CD4-positive, alpha-beta T cell treated with Interleukin-2 at 100 ng/mL for 4 hours (primary cell): Measurements from ENCODE around the gene AK5.

Experiments used
- DNase-seq: peaks from one replicate; pipeline ENCODE4 v3.0.0-alpha.2; 2020; ENCODE audit warnings: low spot score

AK5 gene

DNA sequence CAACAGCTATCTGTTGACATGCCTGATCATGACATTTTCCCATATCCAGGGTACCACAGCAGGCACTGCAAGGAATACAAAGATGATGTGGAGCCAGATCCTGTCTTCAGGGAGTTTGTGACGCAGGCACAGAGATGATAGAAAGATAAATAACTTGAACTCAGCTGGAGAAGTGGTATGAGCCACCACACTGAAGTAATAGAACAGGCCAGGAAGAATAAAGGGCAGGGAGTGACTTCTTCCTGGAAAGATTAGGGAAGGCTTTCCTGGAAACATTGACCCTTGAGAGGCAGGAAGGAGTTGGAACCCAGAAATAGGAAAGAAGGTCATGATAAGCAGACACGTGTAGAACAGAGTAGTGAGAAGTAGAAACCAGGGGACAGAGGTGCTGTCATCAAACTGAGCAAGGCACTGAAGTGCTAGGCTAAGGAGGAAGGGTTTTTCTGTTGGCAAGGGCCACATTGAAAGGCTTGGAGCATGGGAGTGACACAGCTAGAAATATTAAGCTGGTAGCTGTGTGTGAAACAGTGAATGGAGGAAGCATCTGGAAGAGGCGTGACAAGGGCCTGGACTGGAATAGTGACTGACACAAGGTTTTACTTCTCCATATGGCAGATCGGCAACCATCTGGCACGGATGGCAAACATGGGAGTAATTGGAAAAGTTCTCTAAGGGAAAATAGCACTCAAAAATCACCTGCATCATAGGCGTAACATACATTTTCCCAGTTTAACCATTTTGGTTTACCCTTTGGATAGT, 68.4 kb downstream of the AK5 start:
- no peak for DNase-seq

DNA sequence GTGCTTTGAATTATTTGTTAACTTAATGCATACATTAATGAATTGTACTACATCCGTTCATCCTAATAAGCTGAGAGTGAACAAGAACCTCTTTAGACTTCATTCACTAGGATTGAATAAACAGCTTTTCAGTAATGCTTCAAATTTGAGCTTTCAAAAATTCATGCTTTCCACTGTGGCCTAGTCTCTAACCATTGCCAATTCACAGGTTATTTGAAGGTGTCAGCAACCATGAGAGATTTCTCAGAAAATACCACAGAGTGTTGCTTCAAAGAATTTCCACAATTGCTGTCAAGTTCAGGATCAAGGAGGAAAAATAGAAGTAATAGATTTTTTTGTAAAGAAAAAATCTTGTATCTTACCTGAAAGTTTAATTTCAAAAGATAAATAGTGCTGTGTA, 72.7 kb downstream of the AK5 start:
- no peak for DNase-seq

DNA sequence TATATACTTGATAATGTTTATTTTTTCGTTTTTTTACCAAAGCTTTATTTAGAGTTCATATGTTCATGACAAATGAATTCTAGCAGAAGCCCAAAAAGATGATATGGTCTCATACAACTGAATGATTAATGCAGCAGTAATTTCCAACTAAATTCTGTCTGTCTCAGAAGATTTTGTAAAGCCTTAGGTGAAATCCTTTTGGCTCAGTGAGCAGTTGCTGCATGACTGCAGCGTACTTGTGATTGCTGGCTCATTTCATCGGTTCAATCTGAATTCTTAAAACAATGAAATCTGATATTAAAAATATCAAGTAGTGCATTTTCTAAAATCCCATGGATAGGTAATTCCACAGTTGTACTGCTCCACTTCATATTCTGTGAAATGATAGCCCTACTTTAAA, 73.2 kb downstream of the AK5 start:
- DNase-seq, result no peak

DNA sequence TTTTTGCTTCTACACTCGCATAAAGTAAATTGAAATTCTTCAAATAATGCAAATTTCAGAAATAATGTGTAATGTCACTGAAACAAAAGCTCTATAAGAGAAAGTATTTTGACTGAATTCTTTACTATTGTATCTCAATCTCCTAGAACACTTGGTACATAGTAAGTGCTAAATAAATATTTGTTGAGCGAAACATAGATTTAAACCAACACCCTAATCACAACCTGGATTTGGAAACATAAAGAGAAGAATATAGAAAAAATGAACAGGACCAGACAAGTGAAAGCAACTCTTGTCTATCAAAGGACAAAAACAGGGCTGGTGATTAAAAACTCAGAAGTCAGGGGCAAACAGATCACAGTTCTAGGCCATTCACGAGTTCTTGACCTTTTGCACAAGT, 74.3 kb downstream of the AK5 start:
- DNase-seq, result no peak

DNA sequence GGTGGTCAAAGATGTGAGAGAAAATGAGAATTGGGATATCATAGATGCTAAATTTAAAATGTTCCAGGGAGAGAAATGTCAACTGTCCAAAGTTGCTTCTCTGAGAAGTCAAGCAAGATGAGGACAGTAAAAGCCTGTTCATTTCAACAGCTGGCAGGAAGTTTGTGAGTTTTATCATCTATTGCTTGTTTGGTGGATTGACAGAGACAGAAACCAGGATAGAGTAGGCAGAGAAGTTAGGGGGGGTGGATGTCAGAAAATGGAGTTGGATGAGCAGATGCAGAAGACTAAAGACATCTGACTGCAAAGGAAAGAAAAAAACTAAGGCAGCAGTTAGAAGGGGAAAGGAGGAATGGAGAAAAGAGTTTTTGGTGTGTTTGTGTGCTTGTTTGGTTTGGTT, 78.4 kb downstream of the AK5 start:
- DNase-seq, result no peak

DNA sequence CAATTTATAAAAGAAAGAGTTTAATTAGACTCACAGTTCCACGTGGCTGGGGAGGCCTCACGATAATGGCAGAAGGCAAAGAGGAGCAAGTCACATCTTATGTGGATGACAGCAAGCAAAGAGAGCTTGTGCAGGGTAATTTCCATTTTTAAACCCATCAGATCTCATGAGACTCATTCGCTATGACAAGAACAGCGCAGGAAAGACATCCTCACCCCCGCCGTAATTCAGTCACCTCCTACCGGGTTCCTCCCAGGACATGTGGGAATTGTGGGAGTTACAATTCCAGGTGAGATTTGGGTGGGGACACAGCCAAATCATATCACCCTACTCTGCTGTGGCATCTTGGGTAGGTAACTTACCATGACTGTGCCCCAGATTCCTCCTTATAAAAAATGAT, 79.8 kb downstream of the AK5 start:
- no peak for DNase-seq

DNA sequence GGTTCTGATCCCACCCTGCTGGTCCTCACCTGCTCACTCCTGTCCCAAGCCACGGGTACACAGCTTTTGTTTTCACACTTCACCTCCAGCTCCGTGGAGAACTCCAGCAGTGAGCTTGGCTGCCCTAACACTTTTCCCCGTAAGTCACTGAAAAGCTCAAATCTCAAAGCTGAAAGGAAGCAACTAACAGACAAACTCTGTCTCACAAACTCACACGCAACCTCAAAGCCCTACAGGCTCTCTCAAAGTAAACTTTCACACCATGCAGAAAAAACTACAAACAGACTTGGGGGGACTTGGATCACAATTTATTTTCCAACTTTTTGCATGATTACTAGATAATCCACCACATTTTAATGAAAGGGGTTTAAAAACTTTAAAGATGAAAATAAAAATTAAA, 88.3 kb downstream of the AK5 start:
- DNase-seq, result no peak

DNA sequence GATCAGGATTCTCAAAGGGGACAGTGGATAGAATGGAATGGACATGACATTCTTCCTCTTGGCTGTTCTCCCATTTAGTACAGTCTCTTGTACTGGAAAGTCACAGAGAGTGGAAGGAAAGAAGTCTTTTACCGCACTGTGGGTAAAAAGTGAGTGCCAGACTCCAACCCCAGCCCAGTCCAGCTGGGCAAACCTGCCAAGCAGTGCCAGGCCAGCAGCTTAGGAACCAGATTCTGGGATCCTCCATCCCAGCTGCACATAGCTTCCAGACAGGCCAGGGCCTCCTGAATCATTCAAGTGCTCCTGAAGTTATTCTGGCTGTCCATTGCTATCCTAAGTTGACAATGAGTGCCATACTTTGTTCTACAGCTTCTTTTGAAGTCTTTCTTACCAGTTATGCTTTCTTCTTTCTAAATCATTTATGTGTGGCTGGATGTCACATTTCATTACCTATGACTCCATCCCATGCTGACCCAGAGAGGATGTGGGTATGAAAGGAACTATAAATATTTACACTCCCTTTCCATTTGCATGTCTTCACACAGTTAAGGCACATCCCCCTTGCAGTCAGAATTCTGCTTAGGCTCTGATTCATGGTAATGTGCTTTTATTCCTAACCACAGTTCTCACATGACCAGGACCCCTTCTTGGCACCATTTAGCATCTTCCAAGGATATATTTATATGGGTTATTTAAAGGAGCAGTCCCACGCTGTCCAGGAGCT, 88.9 kb downstream of the AK5 start:
- DNase-seq, result no peak

DNA sequence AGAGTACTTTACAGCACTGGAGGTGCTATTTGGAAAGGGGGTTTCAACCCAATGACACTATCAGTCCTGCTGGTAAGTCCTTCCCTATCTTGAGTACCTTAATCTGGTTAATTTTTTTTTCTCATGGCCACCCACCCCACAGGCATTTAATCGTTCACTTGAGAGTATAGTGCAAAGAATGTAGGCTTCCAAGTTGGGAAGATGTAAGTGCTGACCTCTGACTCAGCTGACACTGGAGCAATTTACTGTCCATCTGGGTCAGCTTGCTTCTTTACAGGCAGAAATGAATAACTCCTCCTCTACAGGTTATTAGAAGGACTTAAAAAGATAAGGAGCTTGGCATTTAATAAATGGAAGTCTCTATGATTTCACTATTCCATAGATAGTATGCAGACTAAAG, 89.6 kb downstream of the AK5 start:
- no peak for DNase-seq

DNA sequence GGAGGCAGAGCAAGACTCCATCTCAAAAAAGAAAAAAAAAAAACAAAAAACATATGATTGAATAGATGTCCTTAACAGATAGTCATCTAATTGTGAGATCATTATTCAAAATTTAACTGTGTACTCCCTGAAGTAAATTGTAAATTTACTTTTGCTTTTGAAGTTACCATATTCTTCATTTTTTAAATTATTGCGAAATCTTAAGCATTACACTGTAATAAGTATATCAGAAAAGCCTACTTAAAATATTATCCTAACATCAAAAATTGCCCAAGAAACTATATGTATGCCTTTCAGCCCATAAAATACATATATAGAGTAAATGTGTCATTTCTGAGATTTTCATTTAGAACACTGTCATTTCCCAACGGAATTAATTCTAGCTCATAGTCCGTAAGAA, 91.9 kb downstream of the AK5 start:
- DNase-seq, result no peak

DNA sequence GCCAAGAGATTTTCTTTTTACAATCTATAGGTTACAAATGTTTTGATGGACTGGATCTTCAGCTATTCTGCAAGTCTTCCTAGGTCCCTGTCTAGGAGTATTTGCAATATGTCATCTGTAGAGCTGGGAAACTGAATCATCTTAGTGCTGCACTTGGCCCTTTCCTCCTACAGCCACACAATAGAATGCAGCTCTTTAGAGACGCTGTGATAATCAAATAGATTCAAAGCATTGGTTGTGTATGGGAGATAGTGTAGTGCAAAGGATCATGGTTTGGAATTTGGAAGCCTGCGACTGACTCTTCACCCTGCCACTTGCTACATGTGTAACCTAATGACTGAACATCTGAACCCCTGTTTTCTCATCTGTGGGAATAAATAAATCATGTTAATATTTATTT, 93.7 kb downstream of the AK5 start:
- no peak for DNase-seq

DNA sequence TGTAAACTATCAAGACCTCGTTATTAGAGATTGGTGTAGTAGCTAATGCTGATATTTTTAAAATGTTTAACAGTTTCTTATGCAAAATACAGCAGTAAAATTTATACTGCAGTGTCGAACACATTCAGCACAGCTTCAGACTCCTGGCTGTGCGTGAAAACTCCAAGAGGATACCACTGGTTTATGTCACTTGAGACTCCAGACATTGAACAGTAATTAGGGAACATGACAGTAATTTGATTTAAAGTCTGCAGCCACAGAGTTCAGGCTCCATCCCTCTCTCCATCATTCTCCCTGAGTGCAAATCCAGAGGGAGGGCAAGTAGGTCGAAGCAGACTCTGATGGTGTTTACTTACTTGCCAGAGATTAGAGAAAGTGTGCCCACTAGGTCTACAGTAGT, 94.2 kb downstream of the AK5 start:
- no peak for DNase-seq

DNA sequence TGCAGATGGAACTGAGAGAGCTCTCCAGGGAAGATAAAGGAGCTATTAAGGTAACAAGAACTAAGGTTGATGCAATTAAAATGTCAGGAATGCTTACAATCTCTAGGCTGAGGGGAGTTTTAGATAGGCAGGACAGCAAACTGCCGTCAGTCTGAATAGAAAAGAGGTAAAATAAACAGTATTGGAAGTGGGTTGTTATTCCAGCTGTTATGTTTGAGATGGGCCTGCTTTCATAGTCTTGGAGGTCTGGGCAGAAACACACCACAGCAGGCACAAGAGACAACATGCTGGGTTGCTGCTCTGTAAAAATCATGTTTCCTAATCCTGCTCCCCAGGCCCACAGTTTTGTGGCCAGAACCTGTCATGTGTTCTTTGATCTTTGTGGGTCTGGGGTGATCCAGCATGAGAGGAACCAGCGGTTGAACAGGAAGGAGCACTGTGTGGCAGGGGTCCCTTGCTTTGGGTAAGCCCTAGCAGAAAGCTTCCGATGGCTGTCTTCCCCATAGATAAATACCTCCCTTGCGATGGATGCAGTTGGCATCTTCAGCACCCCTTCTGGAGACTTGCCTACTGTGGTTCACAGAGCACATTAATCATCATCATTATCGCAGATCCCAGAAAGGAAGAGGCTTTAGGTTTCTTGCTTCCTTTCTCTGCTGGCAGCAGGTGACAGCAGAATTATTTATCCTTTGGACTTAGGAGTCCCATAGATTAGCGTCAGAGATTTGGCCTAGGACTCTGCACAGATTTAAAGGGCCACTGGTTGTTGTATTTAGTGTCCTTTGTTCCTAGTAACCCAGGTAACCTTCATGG, 97.1 kb downstream of the AK5 start:
- DNase-seq, result no peak

DNA sequence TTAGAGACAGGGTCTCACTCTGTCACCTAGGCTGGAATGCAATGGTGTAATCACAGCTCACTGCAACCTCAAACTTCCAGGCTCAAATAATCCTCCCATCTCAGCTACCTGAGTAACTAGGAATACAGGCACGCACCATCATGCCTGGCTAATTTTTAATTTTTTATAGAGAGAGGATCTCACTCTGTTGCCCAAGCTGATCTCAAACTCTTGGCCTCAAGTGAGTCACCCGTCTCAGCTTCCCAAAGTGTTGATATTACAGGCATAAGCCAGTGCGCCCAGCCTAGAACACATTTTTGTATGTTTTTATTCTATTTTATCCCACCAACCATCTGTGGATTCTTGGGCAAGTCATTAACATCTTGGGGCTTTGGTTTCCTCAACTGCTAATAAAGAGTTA, 100.5 kb downstream of the AK5 start:
- no peak for DNase-seq

DNA sequence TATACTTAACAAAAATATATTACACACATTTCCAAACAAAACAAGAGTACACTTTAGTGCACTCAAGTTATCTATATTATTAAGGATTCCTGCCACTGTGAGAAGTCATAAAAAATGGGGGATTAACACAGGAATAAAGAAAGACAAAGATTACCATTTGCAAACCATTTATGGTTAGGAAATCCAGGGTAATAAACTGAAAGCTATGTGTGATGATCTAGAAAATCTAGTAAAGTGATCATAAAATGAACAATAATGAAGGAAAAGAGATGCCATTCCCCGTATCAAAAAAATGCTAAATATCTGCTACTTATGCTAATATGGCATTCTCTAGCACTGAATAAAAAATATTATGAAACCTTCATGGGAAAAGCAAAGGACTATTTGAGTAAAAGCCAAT, 101.4 kb downstream of the AK5 start:
- DNase-seq, result no peak

DNA sequence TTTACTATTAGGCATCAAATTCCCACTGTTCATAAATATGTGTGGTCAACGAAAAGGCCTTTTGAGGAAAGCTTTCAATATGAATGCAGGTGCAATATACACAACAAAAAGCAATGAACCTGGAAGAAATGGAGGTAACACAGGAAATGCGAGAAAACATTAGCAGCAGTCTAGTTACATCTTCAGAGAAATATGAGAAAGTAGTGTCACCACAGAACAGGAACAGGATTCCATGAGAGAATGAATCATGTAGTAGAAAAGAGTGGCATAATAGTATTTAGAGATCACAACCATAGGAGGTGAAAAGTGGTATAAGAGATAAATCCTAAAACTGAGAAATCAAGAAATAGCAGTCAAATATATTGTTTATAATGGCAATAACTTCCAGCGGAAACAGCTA, 103.7 kb downstream of the AK5 start:
- DNase-seq, result no peak

DNA sequence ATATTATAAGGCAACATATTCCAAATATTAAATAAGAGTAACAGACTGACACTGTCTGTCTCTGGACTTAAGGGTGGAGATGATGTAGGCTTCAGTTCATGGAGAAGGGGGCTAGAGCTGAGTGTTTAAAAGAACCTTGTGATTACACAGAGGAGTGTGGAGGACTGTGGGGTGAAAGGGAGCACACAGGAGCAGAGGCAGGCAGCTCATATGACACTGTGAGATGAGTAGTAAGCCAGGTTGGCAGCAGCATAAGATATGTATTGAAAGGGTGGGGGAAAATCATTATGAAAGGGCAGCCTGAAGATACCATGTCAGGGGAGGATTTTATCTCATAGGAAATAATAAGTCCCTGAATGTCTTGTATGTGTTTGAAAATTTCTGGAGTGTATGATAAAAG, 104.5 kb downstream of the AK5 start:
- no peak for DNase-seq

DNA sequence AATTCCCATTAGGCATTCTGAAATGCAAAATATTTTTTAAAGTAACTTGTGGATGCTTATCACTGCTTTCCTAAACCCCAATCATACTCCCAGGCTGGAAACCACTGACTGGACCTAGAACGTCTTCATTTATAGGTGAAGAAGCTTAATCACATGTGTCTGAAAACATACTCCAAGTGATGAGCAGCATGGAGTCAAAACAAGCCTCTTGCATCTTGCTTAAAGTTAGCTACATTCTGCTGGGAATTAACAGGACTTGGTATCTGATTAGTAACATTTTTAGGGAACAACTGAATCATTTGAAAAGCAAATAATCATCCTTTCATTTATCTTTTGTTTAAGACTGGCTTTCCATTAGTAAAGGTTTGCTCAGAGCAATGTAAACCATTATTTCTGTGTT, 105.7 kb downstream of the AK5 start:
- no peak for DNase-seq

DNA sequence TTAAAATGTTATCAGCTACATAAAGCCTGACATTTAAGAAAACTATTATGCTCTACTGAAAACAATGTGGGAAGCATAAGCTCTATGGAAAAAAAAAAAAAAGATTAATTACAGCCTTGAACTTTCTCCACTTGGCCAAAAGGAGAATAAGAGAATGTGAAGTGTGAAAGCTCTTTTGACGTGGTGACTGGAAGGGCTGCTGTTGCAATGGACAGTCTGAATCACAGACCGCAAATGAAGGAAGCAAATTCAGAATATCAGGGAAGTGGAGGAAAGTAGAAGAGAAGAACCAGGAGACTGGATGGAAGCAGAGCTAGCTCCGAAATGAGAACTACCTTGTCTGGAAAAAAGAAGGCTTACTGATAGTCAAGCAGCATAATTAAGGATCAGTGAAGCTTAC, 106.8 kb downstream of the AK5 start:
- DNase-seq, result no peak

DNA sequence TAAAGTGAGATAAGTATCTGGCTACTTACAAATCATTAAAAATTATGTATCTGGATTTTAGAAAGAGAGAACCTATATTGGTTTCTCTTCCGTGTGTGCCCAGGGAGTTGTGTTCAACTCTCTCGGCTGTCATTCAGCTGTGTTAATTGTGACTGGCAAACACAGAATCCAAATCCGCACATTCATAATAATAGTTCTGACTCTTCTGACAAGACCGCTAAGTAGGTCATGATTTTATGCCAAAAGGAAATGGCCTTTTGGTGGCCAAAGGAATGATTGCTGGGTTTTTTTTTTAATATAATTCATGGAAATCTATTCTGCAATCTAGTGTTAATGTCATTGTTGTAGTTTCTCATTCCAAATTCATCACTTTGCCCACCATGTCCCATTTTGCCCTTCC, 110.7 kb downstream of the AK5 start:
- DNase-seq, result no peak

DNA sequence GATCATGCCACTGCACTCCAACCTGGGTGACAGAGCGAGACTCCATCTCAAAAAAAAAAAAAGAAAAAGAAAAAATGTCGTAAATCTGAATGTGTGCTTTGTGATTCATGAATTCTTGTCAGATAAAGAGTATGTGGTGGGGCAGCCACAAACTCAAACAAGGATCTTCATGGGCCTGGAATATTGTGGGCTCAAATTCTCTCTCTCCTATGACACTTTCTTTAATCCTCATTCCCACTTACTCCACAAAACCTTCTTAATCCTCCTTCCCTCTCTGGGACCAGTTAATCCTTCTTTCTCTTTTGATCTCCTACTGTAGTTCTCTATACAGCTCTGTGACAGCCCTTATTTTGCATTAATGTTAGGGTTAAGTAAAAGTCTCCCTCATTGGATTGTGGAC, 112.3 kb downstream of the AK5 start:
- DNase-seq, result no peak

DNA sequence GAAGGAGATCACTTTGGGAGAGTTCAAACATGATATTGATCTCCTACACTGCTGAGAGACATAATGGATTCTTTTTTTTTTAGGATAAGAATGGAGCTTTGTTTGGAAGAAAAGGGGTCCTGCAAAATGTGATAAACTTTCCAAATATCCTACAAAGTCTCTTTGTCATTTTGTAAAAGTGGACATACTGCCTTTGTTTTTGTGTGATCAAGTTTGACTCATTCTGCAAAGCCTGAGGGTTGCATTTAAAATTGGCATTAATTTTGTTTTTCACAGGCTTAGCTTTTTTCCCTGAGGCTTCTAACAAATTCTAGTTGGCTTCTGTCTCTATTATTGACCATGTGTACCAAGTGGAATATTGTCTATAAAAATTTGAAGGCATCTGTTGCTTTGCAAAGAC, 113.2 kb downstream of the AK5 start:
- DNase-seq, result no peak

DNA sequence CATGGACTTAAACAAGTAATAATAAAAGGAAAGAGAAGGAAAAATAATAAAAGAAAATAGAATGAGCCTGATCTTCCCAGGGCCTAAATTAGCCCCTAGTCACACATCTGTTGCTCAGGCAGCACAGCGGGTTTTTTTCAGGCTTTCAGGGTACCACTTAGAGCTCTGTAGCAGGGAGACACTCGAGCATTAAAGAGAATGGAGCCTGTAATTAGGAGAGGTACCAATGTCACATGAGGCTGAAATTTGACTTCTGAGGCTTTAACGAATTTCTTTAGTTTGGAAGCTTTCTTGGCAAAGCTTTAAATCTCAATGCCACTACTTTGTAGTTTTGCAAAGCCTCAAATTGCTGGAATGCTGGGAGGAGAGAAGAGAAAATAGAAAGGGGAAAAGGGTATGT, 116.3 kb downstream of the AK5 start:
- DNase-seq, result no peak
